ENCODE data around the gene CIAO1. TPM values are rescaled to one million over a fixed set of nuclear protein-coding genes. Genes with fewer than 3 reads are reported as not detected.
A peak's percentile ranks its signal among the peaks of the same experiment; 100 is the strongest.

CIAO1 gene
- total and polyA plus RNA-seq, 2 of the 13 experiments (the other 11 are each of a cell fraction or from before 2014, with no cell fraction given): 99.3 to 120 TPM

DNA sequence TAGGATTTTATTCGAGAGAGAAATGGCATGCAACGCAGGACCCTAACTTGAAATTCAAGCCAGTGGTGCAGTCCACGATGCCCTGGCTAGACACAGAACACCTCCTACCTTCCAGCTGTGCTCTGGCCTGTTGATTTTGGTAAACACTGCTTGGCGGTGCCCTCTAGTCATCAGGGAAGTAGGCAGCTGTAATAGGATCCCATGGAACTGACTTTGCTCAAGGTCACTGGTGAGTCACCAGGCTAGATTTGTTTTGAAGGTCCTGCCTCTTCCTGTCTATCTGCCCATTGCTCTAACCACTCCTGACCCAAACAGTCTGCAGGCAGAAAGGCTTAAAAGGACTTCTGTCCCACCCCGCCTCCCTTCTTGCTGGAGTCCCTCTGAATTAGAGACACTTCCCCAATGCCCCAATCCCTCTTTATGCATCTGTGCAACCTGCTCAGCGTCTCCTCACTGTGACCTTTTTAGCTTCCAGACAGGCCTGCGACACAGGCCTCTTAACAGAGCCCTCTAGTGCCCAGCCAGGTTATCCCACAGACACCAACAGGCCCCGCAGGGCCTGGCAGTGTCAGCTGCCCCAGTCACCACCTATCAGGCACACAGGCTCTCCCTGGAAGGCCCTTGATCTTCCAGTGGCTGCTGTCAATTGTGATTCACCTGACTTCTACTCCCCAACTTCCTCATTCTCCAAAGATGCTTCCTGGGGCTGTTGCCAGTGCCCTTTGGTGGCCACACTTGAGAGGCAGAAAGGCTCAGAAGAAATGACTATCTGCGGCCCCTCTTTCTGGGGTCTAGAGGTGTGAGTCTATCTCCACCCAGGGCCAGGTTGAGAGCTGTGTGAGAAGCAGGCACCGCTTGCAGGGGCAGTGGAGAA, 5.4 kb upstream of the CIAO1 start (continued):
- TF ChIP-seq, protein P1, sequence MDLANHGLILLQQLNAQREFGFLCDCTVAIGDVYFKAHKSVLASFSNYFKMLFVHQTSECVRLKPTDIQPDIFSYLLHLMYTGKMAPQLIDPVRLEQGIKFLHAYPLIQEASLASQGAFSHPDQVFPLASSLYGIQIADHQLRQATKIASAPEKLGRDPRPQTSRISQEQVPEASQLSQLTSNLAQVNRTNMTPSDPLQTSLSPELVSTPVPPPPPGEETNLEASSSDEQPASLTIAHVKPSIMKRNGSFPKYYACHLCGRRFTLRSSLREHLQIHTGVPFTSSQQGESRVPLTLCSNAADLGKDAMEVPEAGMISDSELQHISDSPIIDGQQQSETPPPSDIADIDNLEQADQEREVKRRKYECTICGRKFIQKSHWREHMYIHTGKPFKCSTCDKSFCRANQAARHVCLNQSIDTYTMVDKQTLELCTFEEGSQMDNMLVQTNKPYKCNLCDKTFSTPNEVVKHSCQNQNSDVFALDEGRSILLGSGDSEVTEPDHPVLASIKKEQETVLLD (CRISPR knock-in tag; IDR thresholded peaks at IDR 0.05; ENCODE audit: low read depth): no peak
- TF ChIP-seq RBM39 (IDR thresholded peaks at IDR 0.05; ENCODE audit: low read depth, low read length, poor library complexity, severe bottlenecking) (no peak), ZNF749 (CRISPR knock-in tag; IDR thresholded peaks at IDR 0.05; ENCODE audit: borderline replicate concordance) (peak; percentile 94; the same call in 1 of the 2 replicates), ZNF562 (CRISPR knock-in tag; IDR thresholded peaks at IDR 0.05; ENCODE audit: borderline replicate concordance) (no peak), BCL6 (CRISPR knock-in tag; IDR thresholded peaks at IDR 0.05) (peak; percentile 90), SP5 (CRISPR knock-in tag; IDR thresholded peaks at IDR 0.05; ENCODE audit: borderline replicate concordance, low read depth) (peak; percentile 84), ZNF329 (CRISPR knock-in tag; IDR thresholded peaks at IDR 0.05; ENCODE audit: low read depth) (0 out of 2 replicates have a peak, but pooled peaks have one; percentile 18), ATAD3A (CRISPR knock-in tag; IDR thresholded peaks at IDR 0.05) (no peak), ARHGAP35 (CRISPR knock-in tag; IDR thresholded peaks at IDR 0.05; ENCODE audit: borderline replicate concordance) (0 out of 2 replicates have a peak, but pooled peaks have one; percentile 10), CCDC6 (CRISPR knock-in tag; IDR thresholded peaks at IDR 0.05) (peak; percentile 54; the same call in 1 of the 2 replicates), SKI (IDR thresholded peaks at IDR 0.05; ENCODE audit: partially characterized antibody) (peak; percentile 96), ZNF629 (CRISPR knock-in tag; conservative IDR thresholded peaks at IDR 0.05) (peak; percentile 93), NAIF1 (CRISPR knock-in tag; IDR thresholded peaks at IDR 0.05; ENCODE audit: borderline replicate concordance) (no peak), ZFP82 (CRISPR knock-in tag; IDR thresholded peaks at IDR 0.05; ENCODE audit: borderline replicate concordance) (0 out of 2 replicates have a peak, but pooled peaks have one; percentile 17), ZNF431 (CRISPR knock-in tag; IDR thresholded peaks at IDR 0.05; ENCODE audit: borderline replicate concordance, low read depth) (peak; percentile 93; the same call in 1 of the 2 replicates), MTF2 (CRISPR knock-in tag; IDR thresholded peaks at IDR 0.05; ENCODE audit: borderline replicate concordance) (no peak), ZNF746 (CRISPR knock-in tag; IDR thresholded peaks at IDR 0.05) (peak; percentile 72; the same call in 1 of the 2 replicates), PHF20 (CRISPR knock-in tag; IDR thresholded peaks at IDR 0.05) (peak; percentile 60)
- TF ChIP-seq, protein P2, sequence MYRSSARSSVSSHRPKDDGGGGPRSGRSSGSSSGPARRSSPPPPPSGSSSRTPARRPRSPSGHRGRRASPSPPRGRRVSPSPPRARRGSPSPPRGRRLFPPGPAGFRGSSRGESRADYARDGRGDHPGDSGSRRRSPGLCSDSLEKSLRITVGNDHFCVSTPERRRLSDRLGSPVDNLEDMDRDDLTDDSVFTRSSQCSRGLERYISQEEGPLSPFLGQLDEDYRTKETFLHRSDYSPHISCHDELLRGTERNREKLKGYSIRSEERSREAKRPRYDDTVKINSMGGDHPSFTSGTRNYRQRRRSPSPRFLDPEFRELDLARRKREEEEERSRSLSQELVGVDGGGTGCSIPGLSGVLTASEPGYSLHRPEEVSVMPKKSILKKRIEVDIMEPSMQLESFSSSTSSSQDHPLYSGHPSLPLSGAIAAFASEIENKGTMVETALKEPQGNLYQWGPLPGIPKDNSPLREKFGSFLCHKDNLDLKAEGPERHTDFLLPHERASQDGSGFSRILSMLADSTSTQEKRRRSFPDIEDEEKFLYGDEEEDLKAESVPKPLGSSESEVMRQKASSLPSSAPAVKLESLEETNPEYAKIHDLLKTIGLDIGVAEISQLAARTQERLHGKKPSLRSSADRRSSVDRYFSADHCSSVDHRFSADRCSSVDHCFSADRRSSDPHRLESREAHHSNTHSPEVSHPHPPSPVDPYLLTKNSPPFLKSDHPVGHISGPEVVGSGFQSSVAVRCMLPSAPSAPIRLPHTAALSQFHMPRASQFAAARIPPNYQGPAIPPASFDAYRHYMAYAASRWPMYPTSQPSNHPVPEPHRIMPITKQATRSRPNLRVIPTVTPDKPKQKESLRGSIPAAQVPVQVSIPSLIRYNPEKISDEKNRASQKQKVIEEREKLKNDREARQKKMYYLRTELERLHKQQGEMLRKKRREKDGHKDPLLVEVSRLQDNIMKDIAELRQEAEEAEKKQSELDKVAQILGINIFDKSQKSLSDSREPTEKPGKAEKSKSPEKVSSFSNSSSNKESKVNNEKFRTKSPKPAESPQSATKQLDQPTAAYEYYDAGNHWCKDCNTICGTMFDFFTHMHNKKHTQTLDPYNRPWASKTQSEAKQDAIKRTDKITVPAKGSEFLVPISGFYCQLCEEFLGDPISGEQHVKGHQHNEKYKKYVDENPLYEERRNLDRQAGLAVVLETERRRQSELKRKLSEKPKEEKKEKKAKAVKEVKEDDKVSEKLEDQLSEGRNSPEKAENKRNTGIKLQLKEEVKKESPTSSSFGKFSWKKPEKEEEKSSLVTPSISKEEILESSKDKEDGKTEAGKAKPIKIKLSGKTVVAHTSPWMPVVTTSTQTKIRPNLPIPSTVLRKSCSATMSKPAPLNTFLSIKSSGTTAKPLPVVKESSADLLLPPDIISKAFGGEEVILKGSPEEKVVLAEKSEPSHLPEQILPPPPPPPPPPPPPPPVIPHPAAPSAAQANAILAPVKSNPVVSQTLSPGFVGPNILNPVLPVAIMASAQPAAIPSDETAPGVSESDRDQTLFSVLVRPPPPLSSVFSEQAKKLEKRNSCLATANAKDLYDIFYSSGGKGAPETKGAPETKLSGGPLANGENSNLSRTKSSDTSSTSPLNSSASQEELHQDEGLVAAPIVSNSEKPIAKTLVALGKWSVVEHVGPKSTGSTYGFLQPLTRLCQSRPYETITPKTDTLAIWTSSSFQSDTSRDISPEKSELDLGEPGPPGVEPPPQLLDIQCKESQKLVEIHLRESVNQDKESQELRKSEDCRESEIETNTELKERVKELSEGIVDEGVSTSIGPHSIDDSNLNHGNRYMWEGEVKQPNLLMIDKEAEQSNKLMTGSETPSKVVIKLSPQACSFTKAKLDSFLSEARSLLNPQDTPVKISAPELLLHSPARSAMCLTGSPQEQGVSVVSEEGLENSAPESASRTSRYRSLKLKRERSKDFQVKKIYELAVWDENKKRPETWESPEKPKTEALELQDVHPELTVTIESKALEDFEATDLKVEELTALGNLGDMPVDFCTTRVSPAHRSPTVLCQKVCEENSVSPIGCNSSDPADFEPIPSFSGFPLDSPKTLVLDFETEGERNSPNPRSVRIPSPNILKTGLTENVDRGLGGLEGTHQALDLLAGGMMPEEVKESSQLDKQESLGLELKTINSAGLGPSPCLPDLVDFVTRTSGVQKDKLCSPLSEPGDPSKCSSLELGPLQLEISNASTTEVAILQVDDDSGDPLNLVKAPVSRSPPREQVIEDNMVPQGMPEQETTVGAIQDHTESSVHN (CRISPR knock-in tag; IDR thresholded peaks at IDR 0.05): peak; percentile 82; the same call in 1 of the 2 replicates

Data from HepG2 (cell line).